Stimulated activated naive B cell treated with anti-CD40 and anti-IgM and Interleukin-4, amounts not matched to agents 10 μg/mL and 1 μg/mL and 100 μg/mL, for 72 hours (primary cell): ENCODE measurements around the gene TOM1L2.

Experiments used
- ATAC-seq, 2 donors: fragments of 150-1000 bp; cut with Tn5 transposase; replicated peaks; 2 replicates each; pipeline ENCODE4 v1.10.0; 2021; ENCODE audit warnings: moderate library complexity in 1 of 2
- DNase-seq: peaks from one replicate; pipeline ENCODE4 v3.0.0; 2021
- H3K27ac Mint-ChIP-seq: one replicate; pipeline ENCODE4 v1.8.0; 2022; ENCODE audit warnings: mild to moderate bottlenecking, mixed read lengths
- H3K27me3 Mint-ChIP-seq, 2 donors: one replicate each; pipeline ENCODE4 v1.8.0; 2022; ENCODE audit warnings: mixed read lengths in 2 of 2
- H3K36me3 Mint-ChIP-seq, 2 donors: one replicate each; pipeline ENCODE4 v1.8.0; 2022; ENCODE audit warnings: mixed read lengths in 2 of 2, mild to moderate bottlenecking in 1 of 2
- H3K4me1 Mint-ChIP-seq, 2 donors: one replicate each; pipeline ENCODE4 v1.8.0; 2022; ENCODE audit warnings: mixed read lengths in 2 of 2, mild to moderate bottlenecking in 1 of 2
- H3K4me3 Mint-ChIP-seq, 2 donors: one replicate each; pipeline ENCODE4 v1.8.0; 2022; ENCODE audit warnings: mild to moderate bottlenecking in 2 of 2, mixed read lengths in 2 of 2, moderate library complexity in 1 of 2
- H3K9me3 Mint-ChIP-seq, 2 donors: one replicate each; pipeline ENCODE4 v1.8.0; 2022; ENCODE audit warnings: mixed read lengths in 2 of 2, mild to moderate bottlenecking in 1 of 2

Gene TOM1L2

DNA sequence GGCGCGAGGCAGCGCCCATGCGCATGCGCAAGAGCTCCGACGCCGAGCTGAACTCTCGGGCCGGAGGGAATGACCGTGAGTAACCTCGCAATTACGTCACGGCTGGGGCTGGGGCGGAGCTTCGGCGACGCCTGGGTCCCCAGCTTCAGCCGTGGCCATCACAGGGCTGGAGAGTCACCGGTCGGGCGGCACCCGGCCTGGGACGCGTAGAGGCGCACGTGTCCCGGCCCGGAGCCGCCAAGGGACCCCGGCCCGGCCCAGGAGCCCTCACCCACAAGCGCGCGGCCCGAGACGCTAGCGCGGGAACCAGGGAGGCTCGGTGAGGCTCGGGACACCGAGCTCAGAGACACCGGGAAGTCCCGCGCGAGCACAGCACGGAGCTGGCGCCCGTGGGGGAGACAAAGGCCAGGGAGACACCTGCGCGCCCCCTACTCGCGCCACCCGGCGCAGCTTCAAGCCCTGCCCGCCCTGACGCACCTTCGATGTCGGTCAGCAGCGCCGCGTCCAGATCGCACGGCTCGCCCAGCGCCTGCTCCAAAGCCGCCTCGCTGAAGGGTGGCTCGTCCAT, 135.9 kb downstream of the TOM1L2 start:
- DNase-seq (peak; percentile 96), ATAC-seq (peak; percentile 66 to 71)
- H3K27me3 Mint-ChIP-seq, result no peaks in the 10 kb centered on the region
- peaks cover 24 to 43% of the 10 kb centered on the region in 2 donors for H3K36me3 Mint-ChIP-seq
- peak overlapping the region; percentile 99 for H3K27ac Mint-ChIP-seq
- peaks cover 54 to 82% of the 10 kb centered on the region in 2 donors for H3K4me1 Mint-ChIP-seq
- H3K4me3 Mint-ChIP-seq, result peak overlapping the region; percentile 93 to 97
- no peaks in the 10 kb centered on the region for H3K9me3 Mint-ChIP-seq

DNA sequence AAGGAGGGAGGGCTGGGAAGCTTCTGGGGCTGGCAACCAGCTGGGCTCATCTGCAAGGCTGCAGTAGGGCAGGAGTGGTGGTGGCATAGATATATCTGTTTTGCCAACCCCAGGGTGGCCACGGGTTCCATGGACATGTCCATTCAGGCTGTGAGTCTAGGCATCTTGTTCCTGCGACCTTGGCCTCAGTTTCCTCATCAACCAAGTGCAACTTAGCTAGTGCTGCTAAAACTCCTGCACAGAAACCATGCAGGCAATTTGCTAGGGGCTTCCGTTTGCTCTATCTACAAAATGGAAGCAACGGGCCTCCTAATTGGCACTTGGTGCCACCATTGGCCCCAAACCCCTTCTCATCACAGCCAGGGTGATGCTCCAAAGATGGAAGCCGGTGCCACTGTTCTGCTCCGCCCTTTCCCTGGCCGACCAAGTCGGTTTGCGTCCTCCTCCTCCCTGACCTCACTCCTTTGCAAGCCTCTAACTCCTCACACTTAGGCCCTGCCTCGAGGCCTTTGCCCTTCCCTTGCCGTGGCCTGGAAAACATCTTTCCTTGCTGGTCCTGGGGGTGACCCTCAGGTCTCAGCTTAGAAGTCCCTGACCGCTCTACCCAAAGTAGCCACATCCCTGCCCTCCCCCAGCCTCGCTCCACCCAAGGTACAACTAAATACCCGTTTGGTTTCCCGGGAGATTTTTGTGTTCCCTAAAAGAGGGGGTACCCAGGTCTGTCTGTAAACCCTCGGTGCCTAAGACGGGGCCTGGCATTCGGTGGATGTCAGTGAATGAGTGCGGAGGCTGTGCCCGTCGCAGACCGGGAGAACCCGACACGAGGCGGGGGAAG, 136.6 kb downstream of the TOM1L2 start:
- H3K9me3 Mint-ChIP-seq, result no peaks in the 10 kb centered on the region
- ATAC-seq, result no peak
- DNase-seq, result no peak
- peak overlapping the region; percentile 99 for H3K27ac Mint-ChIP-seq
- peak overlapping the region; percentile 93 to 97 for H3K4me3 Mint-ChIP-seq
- peaks cover 24 to 47% of the 10 kb centered on the region in 2 donors for H3K36me3 Mint-ChIP-seq
- no peaks in the 10 kb centered on the region for H3K27me3 Mint-ChIP-seq
- peaks cover 47 to 81% of the 10 kb centered on the region in 2 donors for H3K4me1 Mint-ChIP-seq

DNA sequence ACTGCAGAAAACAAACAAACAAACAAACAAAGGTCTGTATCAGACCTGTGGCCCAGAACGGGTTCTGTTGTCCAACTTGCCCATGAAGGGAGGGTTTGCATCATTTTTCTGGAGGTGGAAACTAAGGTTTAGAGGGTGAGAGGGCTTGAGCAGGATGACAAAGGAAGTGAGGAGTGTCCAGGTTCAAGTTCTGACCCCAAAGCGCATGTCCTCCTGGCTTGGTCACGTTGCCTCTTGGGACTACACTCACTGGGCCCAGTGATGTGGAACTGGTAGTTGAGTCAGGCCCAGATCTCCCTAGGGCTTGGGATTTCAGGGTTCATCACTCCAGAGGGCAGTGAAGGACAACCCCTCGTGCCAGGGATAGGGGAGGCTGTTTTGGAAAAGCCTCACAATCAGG, 137.2 kb downstream of the TOM1L2 start:
- ATAC-seq (no peak), DNase-seq (no peak)
- Mint-ChIP-seq H3K9me3 (no peaks in the 10 kb centered on the region), H3K4me3 (peak overlapping the region; percentile 93 to 97), H3K27me3 (no peaks in the 10 kb centered on the region), H3K27ac (peak overlapping the region; percentile 99), H3K4me1 (peaks cover 47 to 85% of the 10 kb centered on the region in 2 donors), H3K36me3 (peaks cover 28 to 51% of the 10 kb centered on the region in 2 donors)

DNA sequence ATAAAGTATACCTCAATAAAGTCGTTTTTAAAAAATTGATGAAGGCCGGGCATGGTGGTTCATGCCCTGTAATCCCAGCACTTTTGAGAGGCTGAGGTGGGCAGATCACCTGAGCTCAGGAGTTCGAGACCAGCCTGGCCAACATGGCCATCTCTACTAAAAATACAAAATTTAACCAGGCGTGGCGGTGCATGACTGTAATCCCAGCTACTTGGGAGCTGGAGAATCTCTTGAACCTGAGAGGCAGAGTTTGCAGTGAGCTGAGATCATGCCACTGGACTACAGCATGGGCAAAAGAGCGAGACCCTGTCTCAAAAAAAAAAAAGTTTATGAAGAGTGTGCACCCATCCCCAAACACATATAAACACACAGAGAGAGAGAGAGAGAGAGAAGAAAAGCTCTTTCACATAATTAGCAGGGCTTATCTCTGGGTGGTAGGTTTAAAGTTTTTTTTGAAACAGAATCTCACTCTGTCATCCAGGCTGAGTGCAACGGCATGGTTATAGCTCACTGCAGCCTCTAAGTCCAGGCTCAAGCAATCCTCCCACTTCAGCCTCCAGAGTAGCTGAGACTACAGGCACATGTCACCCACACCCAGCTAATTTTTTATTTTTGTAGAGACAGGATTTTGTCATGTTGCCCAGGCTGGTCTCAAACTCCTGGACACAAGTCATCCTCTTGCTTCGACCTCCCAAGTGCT, 138.4 kb downstream of the TOM1L2 start:
- Mint-ChIP-seq H3K27me3 (no peaks in the 10 kb centered on the region), H3K9me3 (no peaks in the 10 kb centered on the region), H3K36me3 (peaks cover 34 to 60% of the 10 kb centered on the region in 2 donors), H3K4me1 (peaks cover 44 to 82% of the 10 kb centered on the region in 2 donors), H3K4me3 (peak overlapping the region; percentile 93 to 97), H3K27ac (peak overlapping the region; percentile 99)
- ATAC-seq (peak; percentile 6 to 8), DNase-seq (no peak)

DNA sequence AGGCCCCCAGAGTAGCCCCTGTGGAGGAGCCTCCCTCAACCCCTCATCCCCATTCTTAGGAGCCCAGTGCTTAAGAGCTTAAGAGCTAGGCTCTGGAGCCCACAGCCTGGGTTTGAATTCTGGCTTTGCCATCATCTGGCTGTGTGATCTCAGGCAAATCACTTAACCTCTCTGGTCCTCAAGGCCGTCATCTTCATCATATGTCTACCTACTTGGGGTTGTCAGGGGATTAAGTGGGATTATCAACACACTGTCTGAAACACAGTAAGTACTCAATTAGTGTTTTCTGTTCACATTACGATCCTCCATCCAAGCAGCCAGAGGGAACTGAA, 140.2 kb downstream of the TOM1L2 start:
- H3K4me1 Mint-ChIP-seq, result peaks cover 43 to 80% of the 10 kb centered on the region in 2 donors
- H3K4me3 Mint-ChIP-seq, result peak overlapping the region in 1 of 2 donors; percentile 3
- ATAC-seq, result no peak
- DNase-seq, result no peak
- peaks cover 47 to 71% of the 10 kb centered on the region in 2 donors for H3K36me3 Mint-ChIP-seq
- peak overlapping the region; percentile 37 for H3K27ac Mint-ChIP-seq
- H3K9me3 Mint-ChIP-seq, result no peaks in the 10 kb centered on the region
- H3K27me3 Mint-ChIP-seq, result no peaks in the 10 kb centered on the region

DNA sequence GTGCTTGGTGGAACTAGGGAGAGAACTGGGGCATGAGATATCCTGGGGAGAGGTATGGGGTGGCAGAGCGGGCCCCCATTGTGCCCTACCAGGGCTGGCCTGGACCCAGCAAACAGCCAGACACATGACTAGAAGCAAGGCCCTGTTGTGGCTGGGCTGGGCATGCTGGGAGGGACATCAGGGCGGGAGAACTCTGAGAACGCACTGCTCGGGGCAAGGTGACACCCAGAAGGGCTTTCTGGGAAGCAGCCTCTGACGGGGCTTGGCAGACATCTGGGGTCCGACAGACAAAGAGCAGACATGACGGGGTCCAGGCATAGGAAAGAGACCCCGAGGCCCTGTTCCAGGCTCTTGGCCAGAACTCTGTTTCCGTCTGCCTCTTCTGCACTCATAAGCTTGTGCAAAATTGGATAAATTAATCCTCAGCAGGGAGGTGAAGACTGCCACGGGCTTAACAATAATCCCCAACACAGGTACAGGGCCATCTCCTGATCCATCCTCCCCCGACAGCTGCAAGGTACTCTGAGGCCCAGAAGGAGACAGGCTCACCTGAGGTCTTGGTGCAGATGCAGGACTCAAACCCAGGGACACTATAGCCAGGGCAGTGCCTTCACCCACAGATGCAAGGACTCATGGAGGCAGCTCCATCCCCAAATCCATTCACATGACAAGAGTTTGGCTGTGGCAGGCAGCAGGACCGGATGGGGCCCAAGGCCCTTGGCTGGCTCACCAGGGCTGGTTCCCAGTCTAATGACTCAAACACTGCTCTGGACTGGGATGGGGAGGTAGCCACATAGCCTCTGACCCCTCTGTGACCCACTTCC, 140.8 kb downstream of the TOM1L2 start:
- Mint-ChIP-seq H3K36me3 (peaks cover 52 to 75% of the 10 kb centered on the region in 2 donors), H3K4me3 (no peak overlapping the region), H3K27ac (no peak overlapping the region), H3K9me3 (no peaks in the 10 kb centered on the region), H3K27me3 (no peaks in the 10 kb centered on the region), H3K4me1 (peaks cover 48 to 83% of the 10 kb centered on the region in 2 donors)
- ATAC-seq (no peak), DNase-seq (no peak)

DNA sequence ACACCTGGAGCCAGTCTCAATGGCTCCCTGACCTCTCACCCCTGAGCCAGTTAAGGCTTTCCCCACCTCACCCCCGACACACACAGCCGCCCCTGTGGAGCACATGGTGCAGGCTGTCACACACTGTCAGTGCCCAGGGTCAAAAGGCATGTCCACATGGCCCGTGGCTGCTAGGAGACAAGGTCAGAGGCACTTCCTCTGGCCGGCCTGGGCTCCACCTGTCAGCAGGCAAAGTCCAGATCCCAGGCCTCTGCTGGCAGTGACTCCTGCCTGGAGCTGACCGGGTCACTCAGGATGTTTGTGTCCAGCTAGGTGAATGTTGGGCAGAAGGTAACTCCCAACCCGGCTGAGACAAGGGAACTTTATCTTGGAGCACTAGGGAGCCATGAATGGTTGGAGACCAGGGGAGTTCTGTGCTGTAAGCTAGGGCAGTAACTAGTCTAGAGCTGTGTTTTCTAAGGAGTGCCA, 141.4 kb downstream of the TOM1L2 start:
- Mint-ChIP-seq H3K9me3 (no peaks in the 10 kb centered on the region), H3K36me3 (peaks cover 54 to 77% of the 10 kb centered on the region in 2 donors), H3K4me1 (peaks cover 51 to 85% of the 10 kb centered on the region in 2 donors), H3K4me3 (no peak overlapping the region), H3K27ac (no peak overlapping the region), H3K27me3 (no peaks in the 10 kb centered on the region)
- no peak for DNase-seq
- ATAC-seq, result no peak

DNA sequence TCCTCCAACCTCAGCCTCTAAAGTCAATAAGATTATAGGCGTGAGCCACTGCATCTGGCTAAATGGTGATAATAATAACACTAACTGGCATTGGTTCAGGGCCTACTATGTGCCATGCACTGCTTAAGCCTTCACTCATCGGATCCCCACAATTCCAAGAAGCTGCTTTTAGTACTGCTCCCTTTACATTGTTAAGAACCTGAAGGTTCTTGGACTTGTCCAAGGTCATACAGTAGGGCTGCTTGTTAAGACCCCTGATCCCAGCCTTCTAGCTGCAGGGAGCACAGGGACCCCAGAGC, 142.0 kb downstream of the TOM1L2 start:
- Mint-ChIP-seq H3K27me3 (no peaks in the 10 kb centered on the region), H3K27ac (no peak overlapping the region)

DNA sequence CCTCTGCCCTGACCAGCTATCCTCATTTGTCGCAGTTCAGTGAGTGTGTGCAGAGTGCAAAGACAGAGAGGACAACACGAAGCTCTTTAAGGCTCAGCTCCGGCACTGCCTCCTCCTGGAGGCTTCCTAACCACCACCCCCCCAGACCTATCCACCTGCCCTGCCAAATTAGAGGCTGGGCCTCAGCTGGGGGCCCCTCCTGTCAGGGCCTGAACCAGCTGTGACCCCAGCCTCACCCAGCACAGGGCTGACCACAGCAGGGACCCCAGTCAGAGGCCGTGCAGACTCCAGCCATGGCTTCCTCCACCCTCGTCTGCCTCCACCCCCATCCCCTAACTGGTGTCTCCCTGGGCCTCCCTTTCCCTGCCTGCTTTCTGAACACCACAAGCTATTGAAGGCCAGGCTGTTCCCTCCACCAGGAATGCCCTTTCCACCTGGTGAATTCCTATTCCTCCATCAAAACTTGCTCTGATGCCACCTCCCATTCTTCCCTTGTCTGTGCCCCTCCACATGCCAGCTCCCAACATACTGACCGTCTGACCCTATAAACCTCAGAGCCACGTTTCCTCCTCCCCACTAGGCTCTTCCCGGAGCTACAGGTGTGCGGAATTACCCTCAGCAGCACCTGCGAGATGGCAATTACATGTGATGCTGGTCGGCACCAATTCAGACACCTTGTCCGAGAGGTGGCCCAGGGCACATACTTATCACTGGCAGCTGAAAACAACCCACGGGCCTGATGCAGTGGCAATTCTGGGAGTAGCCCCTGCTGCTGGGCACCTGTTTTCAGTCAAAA, 144.2 kb downstream of the TOM1L2 start:
- DNase-seq (no peak), ATAC-seq (no peak)
- peaks cover 51 to 64% of the 10 kb centered on the region in 2 donors for H3K36me3 Mint-ChIP-seq
- peaks cover 49 to 84% of the 10 kb centered on the region in 2 donors for H3K4me1 Mint-ChIP-seq
- H3K27ac Mint-ChIP-seq, result peak overlapping the region; percentile 63
- no peaks in the 10 kb centered on the region for H3K9me3 Mint-ChIP-seq
- no peak overlapping the region for H3K4me3 Mint-ChIP-seq
- H3K27me3 Mint-ChIP-seq, result no peaks in the 10 kb centered on the region

More for the DNA sequence above, 142.0 kb downstream of the TOM1L2 start:
- Mint-ChIP-seq H3K9me3 (no peaks in the 10 kb centered on the region), H3K36me3 (peaks cover 55 to 77% of the 10 kb centered on the region in 2 donors), H3K4me3 (no peak overlapping the region), H3K4me1 (peaks cover 49 to 84% of the 10 kb centered on the region in 2 donors)
- no peak for DNase-seq
- no peak for ATAC-seq

DNA sequence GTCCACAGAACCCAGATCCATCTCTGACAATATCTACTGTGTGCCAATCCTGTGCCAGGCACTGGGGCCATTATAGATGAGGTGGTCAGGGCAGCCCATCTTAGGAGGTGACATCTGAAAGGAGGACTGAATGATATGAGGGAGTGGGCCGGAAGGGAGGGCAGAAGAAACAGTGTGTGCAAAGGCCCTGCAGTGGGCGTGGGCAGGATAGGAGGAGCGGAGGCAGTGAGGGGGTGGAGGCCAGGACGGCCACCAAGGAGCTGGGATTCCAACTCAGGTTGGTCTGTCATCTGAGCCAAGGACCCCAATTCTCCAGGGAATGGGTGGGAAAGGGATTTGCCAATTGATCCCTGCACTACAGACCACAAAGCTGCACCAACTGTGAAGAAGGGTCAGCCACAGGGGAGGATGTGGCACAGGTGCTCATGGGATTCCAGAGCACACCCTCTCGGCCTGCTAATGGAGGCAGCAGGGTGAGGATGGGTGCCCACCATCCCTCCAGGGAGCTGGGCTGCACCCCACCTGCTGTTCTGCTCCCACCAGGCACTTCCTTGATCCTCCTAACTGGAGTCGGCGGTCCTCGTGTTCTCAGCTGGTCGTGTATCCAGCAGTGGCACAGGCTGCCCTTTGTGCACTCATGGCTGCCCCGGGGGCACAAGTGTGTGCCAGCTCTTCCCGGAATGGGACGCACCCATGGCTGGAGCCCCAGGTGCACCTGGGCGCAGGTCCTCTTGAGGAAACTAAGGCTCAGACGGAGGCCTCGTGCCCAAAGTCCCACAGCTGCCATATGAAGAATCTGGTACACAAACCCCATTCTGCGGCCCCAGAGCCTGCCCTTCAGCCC, 145.0 kb downstream of the TOM1L2 start:
- ATAC-seq, result no peak
- H3K4me3 Mint-ChIP-seq, result peak overlapping the region in 1 of 2 donors; percentile 10
- H3K27ac Mint-ChIP-seq, result peak overlapping the region; percentile 68
- peaks cover 48 to 69% of the 10 kb centered on the region in 2 donors for H3K36me3 Mint-ChIP-seq
- H3K4me1 Mint-ChIP-seq, result peaks cover 52 to 87% of the 10 kb centered on the region in 2 donors
- H3K27me3 Mint-ChIP-seq, result no peaks in the 10 kb centered on the region
- no peak for DNase-seq
- H3K9me3 Mint-ChIP-seq, result no peaks in the 10 kb centered on the region

DNA sequence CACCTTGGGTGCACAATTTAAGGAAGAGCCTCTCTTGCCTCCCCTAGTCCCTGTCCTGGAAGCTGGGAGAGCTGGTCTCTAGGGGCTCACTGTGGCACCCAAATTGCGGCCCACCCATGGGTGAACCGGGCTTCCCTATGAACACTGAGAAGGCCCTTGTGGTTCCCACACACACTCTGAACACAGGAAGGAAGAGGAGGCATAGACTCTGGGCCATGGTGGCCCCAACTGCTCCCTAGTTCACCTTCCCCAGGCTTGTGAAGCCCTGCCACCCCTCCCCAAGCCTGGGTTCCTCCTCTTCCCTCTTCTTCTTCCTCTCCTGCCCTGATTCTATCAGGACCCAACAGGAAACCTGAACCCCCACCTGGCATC, 145.9 kb downstream of the TOM1L2 start:
- DNase-seq (no peak), ATAC-seq (no peak)
- Mint-ChIP-seq H3K4me3 (peak overlapping the region in 1 of 2 donors; percentile 20), H3K9me3 (no peaks in the 10 kb centered on the region), H3K27ac (peak overlapping the region; percentile 68), H3K36me3 (peaks cover 47 to 62% of the 10 kb centered on the region in 2 donors), H3K27me3 (no peaks in the 10 kb centered on the region), H3K4me1 (peaks cover 53 to 87% of the 10 kb centered on the region in 2 donors)

DNA sequence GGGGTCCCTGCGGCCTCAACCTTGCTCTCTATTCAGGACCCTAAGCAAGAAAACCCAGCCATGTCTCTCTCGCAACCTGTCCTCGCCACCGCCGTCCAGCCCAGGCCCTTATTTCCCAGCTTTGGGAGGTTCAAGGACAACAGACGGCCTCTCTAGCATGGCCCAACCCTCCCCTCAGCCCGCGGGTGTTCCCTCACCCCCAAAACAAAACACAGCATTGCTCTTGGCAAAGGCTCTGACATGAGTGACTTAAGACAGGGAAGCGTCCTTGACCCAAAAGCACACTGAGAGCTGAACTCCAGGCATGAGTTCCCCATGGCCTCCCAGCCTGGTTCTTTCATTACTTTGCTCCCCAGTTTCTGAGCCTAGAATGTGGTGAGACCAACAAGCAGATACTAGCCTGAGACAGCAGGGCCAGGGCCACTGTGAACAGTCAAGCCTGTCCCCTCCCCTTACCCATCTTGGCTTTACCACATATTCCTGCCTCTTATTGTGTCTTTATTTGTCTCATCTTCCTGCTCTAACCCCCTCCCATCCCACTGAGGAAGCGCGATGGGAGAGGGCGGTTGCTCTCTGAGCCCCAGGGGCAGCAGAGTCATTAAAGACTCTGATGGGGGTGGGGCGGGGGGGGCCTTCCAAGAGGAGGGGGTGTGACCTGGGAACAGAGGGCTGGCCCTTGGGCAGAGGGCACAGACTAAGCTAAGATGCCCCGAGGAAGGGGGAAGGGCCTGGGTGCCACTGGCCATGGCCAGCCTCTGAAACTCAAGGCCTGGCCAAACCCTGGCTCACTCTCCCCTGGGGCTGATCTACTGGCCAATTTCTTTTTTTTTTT, 147.2 kb downstream of the TOM1L2 start:
- Mint-ChIP-seq H3K4me3 (peak overlapping the region; percentile 76 to 82), H3K27ac (peak overlapping the region; percentile 94), H3K9me3 (no peaks in the 10 kb centered on the region), H3K36me3 (peaks cover 51 to 63% of the 10 kb centered on the region in 2 donors), H3K27me3 (no peaks in the 10 kb centered on the region), H3K4me1 (peaks cover 63 to 88% of the 10 kb centered on the region in 2 donors)
- ATAC-seq (no peak), DNase-seq (no peak)
